HepG2 (cell line): Measurements from ENCODE around the gene NTMT1. TPM values are rescaled to one million over a fixed set of nuclear protein-coding genes. Genes with fewer than 3 reads are reported as not detected.

ENCODE experiments used
- GLI4 ChIP-seq: sonication (generic); formaldehyde crosslinking; IDR thresholded peaks from 2 replicates; pipeline ENCODE4 v1.5.1; 2020; ENCODE audit warnings: missing genetic modification reagents, mild to moderate bottlenecking, moderate library complexity, borderline replicate concordance
- NFKBIZ ChIP-seq: IDR thresholded peaks from 2 replicates; pipeline ENCODE4 v1.6.1; 2018; ENCODE audit warnings: missing genetic modification reagents, missing compliant biosample characterization
- POLR2AphosphoS5 ChIP-seq: IDR thresholded peaks from 2 replicates; pipeline ENCODE4 v1.6.1; 2012; ENCODE audit warnings: low read depth, low read length
- RFX3 ChIP-seq: IDR thresholded peaks from 2 replicates; pipeline ENCODE4 v1.6.1; 2016; ENCODE audit warnings: missing biosample characterization, missing genetic modification reagents
- YEATS2 ChIP-seq: sonication (generic); formaldehyde crosslinking; IDR thresholded peaks from 2 replicates; pipeline ENCODE4 v1.4.0; 2020; ENCODE audit warnings: missing genetic modification reagents, borderline replicate concordance
- ZFX ChIP-seq: sonication (generic); formaldehyde crosslinking; IDR thresholded peaks from 2 replicates; pipeline ENCODE4 v1.4.0; 2020; ENCODE audit warnings: mild to moderate bottlenecking, low read depth, missing genetic modification reagents, moderate library complexity
- ZNF138 ChIP-seq: sonication (generic); formaldehyde crosslinking; IDR thresholded peaks from 2 replicates; pipeline ENCODE4 v1.5.0; 2020; ENCODE audit warnings: mild to moderate bottlenecking, low read depth, missing genetic modification reagents
- ZNF143 ChIP-seq: sonication (generic); formaldehyde crosslinking; IDR thresholded peaks from 2 replicates; pipeline ENCODE4 v1.4.0; 2020; ENCODE audit warnings: missing genetic modification reagents
- ZNF530 ChIP-seq: sonication (generic); formaldehyde crosslinking; IDR thresholded peaks from 2 replicates; pipeline ENCODE4 v1.5.0; 2020; ENCODE audit warnings: low read depth, mild to moderate bottlenecking, missing genetic modification reagents
- polyA plus RNA-seq, 8 experiments: library from polyadenylated mRNA; depleted of rRNA in 3 of 8; stranded (reverse) in 7 of 8; unstranded in 1 of 8; fragments of >200 nt; fragmentation: Illumina TruSeq in 4 of 8; extraction: Trizol in 4 of 8; gene quantifications; 2 replicates each; pipeline versions ENCODE4 v1.2.1 to v1.2.3, GENCODE V29; 2011 to 2016; ENCODE audit warnings: low read depth in 4 of 8, missing spikeins in 1 of 8, mixed read lengths in 1 of 8; ENCODE audit not compliant: insufficient read depth in 1 of 8
- total RNA-seq, 5 experiments: library from RNA; depleted of rRNA; stranded (reverse); fragments of >200 nt; fragmentation: Illumina TruSeq; extraction: Trizol; gene quantifications; 2 replicates each; pipeline ENCODE4 v1.2.3, GENCODE V29; 2016; ENCODE audit warnings: low read depth in 1 of 5
- TF ChIP-seq, protein P1 (sequence below): sonication (generic); formaldehyde crosslinking; IDR thresholded peaks from 2 replicates; pipeline ENCODE4 v1.4.0; 2020; ENCODE audit warnings: missing genetic modification reagents, borderline replicate concordance
- TF ChIP-seq, protein P2 (sequence below): sonication (generic); formaldehyde crosslinking; IDR thresholded peaks from 2 replicates; pipeline ENCODE4 v1.4.0; 2020; ENCODE audit warnings: low read depth, mild to moderate bottlenecking, missing genetic modification reagents
- TF ChIP-seq, protein P3 (sequence below), 2 experiments: sonication (generic) in 1 of 2; formaldehyde crosslinking in 1 of 2; IDR thresholded peaks; 2 replicates each; pipeline versions ENCODE4 v1.5.1 to v1.6.1; 2011 to 2020; ENCODE audit warnings: borderline replicate concordance in 1 of 2, low read depth in 1 of 2, low read length in 1 of 2, mild to moderate bottlenecking in 1 of 2, missing genetic modification reagents in 1 of 2, moderate library complexity in 1 of 2
- TF ChIP-seq, protein P4 (sequence below): sonication (generic); formaldehyde crosslinking; IDR thresholded peaks from 2 replicates; pipeline ENCODE4 v1.4.0; 2020; ENCODE audit warnings: low read depth, missing genetic modification reagents
- TF ChIP-seq, protein P5 (sequence below): sonication (generic); formaldehyde crosslinking; IDR thresholded peaks from 2 replicates; pipeline ENCODE4 v1.5.0; 2020; ENCODE audit warnings: mild to moderate bottlenecking, missing genetic modification reagents

NTMT1 gene
- total and polyA plus RNA-seq, 2 of the 13 experiments (the other 11 are each of a cell fraction or from before 2014, with no cell fraction given): 49.1 to 53.8 TPM

- TF ChIP-seq, protein P1, sequence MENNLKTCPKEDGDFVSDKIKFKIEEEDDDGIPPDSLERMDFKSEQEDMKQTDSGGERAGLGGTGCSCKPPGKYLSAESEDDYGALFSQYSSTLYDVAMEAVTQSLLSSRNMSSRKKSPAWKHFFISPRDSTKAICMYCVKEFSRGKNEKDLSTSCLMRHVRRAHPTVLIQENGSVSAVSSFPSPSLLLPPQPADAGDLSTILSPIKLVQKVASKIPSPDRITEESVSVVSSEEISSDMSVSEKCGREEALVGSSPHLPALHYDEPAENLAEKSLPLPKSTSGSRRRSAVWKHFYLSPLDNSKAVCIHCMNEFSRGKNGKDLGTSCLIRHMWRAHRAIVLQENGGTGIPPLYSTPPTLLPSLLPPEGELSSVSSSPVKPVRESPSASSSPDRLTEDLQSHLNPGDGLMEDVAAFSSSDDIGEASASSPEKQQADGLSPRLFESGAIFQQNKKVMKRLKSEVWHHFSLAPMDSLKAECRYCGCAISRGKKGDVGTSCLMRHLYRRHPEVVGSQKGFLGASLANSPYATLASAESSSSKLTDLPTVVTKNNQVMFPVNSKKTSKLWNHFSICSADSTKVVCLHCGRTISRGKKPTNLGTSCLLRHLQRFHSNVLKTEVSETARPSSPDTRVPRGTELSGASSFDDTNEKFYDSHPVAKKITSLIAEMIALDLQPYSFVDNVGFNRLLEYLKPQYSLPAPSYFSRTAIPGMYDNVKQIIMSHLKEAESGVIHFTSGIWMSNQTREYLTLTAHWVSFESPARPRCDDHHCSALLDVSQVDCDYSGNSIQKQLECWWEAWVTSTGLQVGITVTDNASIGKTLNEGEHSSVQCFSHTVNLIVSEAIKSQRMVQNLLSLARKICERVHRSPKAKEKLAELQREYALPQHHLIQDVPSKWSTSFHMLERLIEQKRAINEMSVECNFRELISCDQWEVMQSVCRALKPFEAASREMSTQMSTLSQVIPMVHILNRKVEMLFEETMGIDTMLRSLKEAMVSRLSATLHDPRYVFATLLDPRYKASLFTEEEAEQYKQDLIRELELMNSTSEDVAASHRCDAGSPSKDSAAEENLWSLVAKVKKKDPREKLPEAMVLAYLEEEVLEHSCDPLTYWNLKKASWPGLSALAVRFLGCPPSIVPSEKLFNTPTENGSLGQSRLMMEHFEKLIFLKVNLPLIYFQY (CRISPR knock-in tag): peak; percentile 31; the same call in 1 of the 2 replicates
- no peak for TF ChIP-seq GLI4 (CRISPR knock-in tag)
- TF ChIP-seq NFKBIZ (CRISPR knock-in tag): no peak
- TF ChIP-seq, protein P2, sequence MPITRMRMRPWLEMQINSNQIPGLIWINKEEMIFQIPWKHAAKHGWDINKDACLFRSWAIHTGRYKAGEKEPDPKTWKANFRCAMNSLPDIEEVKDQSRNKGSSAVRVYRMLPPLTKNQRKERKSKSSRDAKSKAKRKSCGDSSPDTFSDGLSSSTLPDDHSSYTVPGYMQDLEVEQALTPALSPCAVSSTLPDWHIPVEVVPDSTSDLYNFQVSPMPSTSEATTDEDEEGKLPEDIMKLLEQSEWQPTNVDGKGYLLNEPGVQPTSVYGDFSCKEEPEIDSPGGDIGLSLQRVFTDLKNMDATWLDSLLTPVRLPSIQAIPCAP: no peak
- no peak for TF ChIP-seq RFX3 (CRISPR knock-in tag)
- TF ChIP-seq YEATS2 (CRISPR knock-in tag): 0 out of 2 replicates have a peak, but pooled peaks have one; percentile 23
- TF ChIP-seq POLR2AphosphoS5: 0 out of 2 replicates have a peak, but pooled peaks have one; percentile 24
- no peak for TF ChIP-seq ZNF530
- TF ChIP-seq, protein P3, sequence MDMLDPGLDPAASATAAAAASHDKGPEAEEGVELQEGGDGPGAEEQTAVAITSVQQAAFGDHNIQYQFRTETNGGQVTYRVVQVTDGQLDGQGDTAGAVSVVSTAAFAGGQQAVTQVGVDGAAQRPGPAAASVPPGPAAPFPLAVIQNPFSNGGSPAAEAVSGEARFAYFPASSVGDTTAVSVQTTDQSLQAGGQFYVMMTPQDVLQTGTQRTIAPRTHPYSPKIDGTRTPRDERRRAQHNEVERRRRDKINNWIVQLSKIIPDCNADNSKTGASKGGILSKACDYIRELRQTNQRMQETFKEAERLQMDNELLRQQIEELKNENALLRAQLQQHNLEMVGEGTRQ (IDR thresholded peaks at IDR 0.05; ENCODE audit: low read depth, low read length): peak; percentile 82
- TF ChIP-seq, protein P3 (CRISPR knock-in tag; IDR thresholded peaks at IDR 0.05; ENCODE audit: borderline replicate concordance): peak; percentile 95; the same call in 1 of the 2 replicates
- peak; percentile 70; the same call in 1 of the 2 replicates for TF ChIP-seq ZFX (CRISPR knock-in tag)
- TF ChIP-seq ZNF143 (CRISPR knock-in tag): peak; percentile 98
- TF ChIP-seq, protein P4, sequence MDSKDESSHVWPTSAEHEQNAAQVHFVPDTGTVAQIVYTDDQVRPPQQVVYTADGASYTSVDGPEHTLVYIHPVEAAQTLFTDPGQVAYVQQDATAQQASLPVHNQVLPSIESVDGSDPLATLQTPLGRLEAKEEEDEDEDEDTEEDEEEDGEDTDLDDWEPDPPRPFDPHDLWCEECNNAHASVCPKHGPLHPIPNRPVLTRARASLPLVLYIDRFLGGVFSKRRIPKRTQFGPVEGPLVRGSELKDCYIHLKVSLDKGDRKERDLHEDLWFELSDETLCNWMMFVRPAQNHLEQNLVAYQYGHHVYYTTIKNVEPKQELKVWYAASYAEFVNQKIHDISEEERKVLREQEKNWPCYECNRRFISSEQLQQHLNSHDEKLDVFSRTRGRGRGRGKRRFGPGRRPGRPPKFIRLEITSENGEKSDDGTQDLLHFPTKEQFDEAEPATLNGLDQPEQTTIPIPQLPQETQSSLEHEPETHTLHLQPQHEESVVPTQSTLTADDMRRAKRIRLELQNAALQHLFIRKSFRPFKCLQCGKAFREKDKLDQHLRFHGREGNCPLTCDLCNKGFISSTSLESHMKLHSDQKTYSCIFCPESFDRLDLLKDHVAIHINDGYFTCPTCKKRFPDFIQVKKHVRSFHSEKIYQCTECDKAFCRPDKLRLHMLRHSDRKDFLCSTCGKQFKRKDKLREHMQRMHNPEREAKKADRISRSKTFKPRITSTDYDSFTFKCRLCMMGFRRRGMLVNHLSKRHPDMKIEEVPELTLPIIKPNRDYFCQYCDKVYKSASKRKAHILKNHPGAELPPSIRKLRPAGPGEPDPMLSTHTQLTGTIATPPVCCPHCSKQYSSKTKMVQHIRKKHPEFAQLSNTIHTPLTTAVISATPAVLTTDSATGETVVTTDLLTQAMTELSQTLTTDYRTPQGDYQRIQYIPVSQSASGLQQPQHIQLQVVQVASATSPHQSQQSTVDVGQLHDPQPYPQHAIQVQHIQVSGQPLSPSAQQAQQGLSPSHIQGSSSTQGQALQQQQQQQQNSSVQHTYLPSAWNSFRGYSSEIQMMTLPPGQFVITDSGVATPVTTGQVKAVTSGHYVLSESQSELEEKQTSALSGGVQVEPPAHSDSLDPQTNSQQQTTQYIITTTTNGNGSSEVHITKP (CRISPR knock-in tag): peak; percentile 97
- no peak for TF ChIP-seq ZNF138
- TF ChIP-seq, protein P5, sequence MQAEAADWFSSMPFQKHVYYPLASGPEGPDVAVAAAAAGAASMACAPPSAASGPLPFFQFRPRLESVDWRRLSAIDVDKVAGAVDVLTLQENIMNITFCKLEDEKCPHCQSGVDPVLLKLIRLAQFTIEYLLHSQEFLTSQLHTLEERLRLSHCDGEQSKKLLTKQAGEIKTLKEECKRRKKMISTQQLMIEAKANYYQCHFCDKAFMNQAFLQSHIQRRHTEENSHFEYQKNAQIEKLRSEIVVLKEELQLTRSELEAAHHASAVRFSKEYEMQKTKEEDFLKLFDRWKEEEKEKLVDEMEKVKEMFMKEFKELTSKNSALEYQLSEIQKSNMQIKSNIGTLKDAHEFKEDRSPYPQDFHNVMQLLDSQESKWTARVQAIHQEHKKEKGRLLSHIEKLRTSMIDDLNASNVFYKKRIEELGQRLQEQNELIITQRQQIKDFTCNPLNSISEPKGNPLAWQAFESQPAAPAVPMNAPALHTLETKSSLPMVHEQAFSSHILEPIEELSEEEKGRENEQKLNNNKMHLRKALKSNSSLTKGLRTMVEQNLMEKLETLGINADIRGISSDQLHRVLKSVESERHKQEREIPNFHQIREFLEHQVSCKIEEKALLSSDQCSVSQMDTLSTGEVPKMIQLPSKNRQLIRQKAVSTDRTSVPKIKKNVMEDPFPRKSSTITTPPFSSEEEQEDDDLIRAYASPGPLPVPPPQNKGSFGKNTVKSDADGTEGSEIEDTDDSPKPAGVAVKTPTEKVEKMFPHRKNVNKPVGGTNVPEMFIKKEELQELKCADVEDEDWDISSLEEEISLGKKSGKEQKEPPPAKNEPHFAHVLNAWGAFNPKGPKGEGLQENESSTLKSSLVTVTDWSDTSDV: no peak
Measured at GRCh38 chr9:129584136-129584535, 41.8 kb upstream of the NTMT1 start (continued).
